GM18526 (cell line): ENCODE measurements around the gene ZC3H12D.

Experiments used
- POLR2A ChIP-seq: IDR thresholded peaks from 3 replicates; pipeline ENCODE4 v1.6.1; 2011; ENCODE audit not compliant: insufficient read length; ENCODE audit errors: extremely low read depth

ZC3H12D gene

GRCh38 chr6:149452037-149452939 is 32.5 kb downstream of the ZC3H12D start:
- no peak for TF ChIP-seq POLR2A

- TF ChIP-seq POLR2A: no peak
These were observed 33.3 kb downstream of the ZC3H12D start for GRCh38 chr6:149451376-149452036.

- TF ChIP-seq POLR2A: no peak
These were observed 34.0 kb downstream of the ZC3H12D start for GRCh38 chr6:149450679-149451375.

GRCh38 chr6:149449831-149450678 is 34.8 kb downstream of the ZC3H12D start:
- TF ChIP-seq POLR2A: no peak

GRCh38 chr6:149448821-149449453 is 35.9 kb downstream of the ZC3H12D start:
- TF ChIP-seq POLR2A: no peak

GRCh38 chr6:149446791-149447376 is 37.9 kb downstream of the ZC3H12D start:
- no peak for TF ChIP-seq POLR2A

- no peak for TF ChIP-seq POLR2A
These were observed 39.2 kb downstream of the ZC3H12D start for GRCh38 chr6:149445573-149445972.

GRCh38 chr6:149445095-149445466 is 39.7 kb downstream of the ZC3H12D start:
- TF ChIP-seq POLR2A: no peak

- no peak for TF ChIP-seq POLR2A
These were observed 41.2 kb downstream of the ZC3H12D start for GRCh38 chr6:149443411-149444181.

- TF ChIP-seq POLR2A: no peak
These were observed 43.1 kb downstream of the ZC3H12D start for GRCh38 chr6:149441740-149442139.

GRCh38 chr6:149440735-149441671 is 43.8 kb downstream of the ZC3H12D start:
- no peak for TF ChIP-seq POLR2A

GRCh38 chr6:149439626-149440025 is 45.2 kb downstream of the ZC3H12D start:
- no peak for TF ChIP-seq POLR2A
